NCI-H510A treated with DMSO at 0.1 percent for 48 hours (cell line): ENCODE results near the gene VSTM1.
"Not testable (repeated sequence)": the region's sequence is repeated elsewhere in the genome, so short reads cannot be mapped to it uniquely, and the experiment has no call there.

Source experiments
- DNase-seq: peaks from one replicate; lab custom pipeline; 2025; lab: John Stamatoyannopoulos, UW

Gene VSTM1, protein sequence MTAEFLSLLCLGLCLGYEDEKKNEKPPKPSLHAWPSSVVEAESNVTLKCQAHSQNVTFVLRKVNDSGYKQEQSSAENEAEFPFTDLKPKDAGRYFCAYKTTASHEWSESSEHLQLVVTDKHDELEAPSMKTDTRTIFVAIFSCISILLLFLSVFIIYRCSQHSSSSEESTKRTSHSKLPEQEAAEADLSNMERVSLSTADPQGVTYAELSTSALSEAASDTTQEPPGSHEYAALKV

DNA sequence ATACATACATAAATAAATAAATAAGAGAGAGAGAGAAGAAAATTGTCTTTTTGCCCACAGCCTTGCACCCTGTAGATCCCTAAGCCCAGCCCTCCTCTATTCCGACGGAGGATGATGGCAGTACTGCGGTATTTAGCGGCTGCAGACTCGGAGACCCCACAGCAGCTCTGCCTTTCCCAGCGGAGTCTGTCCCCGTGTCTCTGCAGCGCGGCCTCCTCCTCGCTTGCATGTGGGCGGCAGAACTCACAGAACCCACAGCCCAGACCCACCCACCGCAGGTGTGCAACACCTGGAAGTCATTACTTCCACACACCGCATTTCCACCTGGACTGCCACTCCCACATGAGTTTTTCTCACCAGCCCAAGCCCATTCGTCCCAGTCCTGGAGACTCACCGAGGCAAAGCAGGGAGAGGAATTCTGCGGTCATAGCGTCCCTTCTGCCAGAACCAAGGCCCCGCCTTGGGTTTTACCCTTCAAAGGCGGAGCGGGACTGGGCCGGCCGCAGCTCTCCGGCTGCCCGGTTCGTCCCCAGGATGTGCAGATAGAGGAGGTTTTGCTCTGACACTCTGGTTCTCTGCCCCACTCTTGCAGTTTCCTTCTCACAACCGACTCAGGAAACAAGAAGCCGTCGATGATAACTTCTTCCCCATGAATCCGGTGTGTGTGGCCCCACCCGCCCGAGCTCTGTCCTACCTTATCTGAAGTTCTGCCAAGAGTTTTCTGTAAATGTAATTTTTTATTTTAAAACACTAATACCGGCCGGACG lies at the start of gene VSTM1:
TSS of gene VSTM1 (minus strand) at position 548 of the 767 bp plus-strand sequence. CDS start at position 428, 120 bp downstream.
- DNase-seq: no peak

DNA sequence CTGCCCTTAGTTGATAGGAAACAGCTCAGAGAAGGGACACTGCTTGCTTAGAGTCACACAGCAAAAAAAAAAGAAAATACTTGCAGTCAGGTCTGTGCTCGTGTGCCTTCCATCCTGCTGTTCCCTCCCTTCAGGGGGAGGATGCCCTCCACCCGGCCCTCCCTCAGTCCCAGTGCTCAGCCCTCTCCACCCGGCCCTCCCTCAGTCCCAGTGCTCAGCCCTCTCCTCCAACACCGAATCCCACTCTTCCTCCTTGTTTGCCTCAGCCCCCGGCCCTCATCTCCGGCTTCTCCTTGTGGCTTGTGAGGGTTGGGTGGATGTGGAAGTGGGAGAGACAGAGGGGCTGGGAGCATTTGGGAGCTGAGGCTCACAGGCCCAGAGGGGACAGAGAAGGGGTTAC lies 46.0 kb upstream of the VSTM1 start:
- no peak for DNase-seq

DNA sequence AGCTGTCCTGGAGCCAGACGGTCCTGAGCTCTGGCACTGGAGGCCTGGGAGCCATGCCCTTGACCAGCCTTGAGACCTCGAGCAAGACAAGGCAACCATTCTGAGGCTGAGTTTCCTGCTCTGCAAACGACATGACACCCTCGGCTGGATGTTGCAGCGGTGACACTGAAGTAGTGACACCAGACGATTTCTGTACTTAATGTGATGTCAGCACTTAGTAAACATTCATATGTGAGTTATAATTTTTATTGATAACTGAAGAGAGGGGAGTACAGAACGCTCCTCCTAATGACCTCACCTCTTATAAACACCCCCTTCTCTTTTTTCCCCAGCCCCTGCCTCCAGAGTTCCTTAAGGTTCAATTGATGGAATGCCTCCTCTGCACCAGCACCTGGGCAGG lies 44.8 kb upstream of the VSTM1 start:
- no peak for DNase-seq

DNA sequence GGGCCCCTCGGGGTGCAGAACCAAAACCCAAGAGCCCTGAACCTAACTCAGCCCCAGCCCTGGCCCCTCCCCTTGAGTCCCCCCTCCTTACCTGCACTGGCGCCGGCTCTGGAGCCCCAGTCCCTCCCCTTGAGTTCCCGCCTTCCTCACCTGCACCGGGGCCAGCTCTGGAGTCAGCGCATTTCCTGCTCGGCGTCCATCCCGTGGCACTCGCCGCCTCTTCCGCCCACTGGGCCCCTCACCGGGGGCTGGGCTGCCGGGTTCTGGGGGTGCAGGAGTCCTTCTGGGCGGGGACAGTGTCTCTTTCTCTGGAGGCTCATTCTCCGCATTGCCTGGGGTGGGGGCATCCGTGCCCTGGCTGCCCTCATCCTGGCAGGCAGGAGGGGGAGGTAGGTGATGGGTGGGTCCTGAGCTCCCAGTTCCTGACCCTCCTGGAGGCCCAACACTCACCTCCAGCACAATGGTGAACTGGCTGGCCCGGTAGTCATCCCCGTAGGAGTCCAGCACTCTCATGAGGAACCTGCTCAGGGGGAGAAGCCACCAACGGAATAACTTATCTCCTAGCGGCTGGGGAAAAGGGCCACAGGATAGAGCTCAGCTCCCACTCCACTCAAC lies 44.3 kb upstream of the VSTM1 start:
- DNase-seq: no peak

DNA sequence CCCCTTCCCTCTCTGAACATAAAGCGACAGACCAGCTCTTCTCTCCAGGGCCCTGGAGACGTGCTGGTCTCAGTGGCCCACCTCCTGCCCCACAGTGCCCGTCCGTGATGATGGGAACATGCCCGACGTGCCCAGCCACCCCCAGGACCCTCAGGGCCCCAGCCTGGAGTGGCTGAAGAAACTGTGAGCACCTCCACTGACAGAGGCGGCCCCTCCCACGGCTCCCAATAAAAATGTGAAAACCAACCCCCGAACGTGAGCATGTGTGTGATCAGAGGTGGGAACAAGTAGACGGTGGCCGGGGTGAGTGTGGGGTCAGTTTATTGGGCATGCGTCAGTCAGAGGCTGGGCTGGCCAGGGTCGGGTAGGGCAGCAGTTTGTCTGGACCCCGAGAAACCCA lies 43.0 kb upstream of the VSTM1 start:
- DNase-seq: no peak

DNA sequence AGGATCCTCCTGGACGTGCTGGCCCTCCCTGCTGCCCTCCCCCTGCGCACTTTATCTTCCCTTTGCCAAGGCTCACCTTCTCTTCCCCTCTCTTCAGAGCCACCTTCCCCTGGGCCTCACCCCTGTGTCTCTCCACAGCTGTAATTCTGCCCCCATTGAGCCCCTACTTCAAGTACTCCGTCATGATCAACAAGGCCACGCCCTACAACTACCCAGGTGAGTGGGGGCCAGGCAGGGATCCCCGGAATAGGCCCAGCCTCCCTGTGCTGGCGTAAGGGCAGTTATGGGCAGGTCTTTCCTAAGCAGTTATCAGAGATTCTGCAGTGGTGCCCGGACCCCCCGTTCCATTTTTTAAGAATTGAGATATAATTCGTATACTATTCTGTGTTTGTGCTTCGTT lies 42.1 kb upstream of the VSTM1 start:
- no peak for DNase-seq

DNA sequence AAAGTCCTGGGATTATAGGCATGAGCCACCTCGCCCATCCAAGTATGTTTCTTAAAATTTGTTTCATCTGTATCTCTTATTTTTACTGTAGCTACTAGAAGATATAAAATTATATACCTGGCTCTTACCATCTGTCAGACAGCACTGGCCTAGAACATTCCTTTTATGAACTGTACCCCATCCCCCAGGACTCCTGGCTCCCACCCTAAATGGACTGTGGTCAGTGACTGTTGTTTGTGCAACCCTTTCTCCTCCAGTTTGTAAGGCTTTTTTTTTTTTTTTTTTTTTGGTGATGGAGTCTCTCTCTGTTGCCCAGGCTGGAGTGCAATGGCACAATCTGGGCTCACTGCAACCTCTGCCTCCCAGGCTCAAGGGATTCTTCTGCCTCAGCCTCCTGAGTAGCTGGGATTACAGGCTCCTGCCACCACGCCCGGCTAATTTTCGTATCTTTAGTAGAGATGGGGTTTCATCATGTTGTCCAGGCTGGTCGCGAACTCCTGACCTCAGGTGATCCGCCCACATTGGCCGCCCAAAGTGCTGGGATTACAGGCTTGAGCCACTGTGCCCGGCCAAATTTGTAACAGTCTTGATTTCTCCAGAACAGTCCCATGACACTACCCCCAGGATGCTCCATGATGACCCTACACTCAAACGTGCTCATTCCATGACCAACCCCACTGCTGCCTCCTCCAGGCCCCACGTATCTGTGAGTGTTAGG lies 41.5 kb upstream of the VSTM1 start:
- DNase-seq: no peak

DNA sequence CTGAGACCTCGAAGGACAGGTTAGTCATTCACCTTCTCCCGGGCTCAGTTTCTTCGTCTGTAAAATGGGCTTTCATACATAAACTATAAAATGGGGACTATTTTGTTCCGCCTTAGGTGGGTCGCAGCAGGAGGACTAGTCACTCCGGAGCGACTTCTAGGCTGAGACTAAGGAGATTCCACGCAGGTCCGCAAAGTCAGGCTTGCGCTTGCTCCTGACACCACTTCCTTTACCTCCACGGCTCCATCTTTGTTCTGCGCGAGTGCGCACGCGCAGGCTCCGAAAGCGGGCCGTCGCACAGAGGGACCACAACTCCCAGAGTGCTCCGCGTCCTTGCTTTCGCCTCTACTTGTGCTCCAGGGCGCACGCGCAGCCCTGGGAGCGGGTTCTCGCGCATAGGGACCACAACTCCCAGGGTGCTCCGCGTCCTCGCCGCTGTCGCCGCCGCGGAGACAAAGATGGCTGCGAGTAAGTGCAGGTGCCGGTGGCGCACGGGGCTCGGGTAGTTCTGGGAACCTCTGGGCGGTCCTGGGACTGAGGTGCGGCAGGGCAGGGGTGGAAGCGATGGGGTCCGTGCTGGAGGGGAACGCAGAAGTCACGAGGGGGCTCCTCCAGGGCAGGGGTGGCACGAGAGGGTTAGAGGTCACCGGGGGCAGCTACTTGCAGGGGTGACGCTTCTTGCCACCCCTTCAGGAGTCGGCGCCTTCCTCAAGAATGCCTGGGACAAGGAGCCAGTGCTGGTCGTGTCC lies 38.9 kb upstream of the VSTM1 start, which contains the start of gene NDUFA3:
TSS of gene NDUFA3 (plus strand) at position 435 of the 749 bp plus-strand sequence. CDS start at position 459, 24 bp downstream.
- peak; percentile 95 for DNase-seq

DNA sequence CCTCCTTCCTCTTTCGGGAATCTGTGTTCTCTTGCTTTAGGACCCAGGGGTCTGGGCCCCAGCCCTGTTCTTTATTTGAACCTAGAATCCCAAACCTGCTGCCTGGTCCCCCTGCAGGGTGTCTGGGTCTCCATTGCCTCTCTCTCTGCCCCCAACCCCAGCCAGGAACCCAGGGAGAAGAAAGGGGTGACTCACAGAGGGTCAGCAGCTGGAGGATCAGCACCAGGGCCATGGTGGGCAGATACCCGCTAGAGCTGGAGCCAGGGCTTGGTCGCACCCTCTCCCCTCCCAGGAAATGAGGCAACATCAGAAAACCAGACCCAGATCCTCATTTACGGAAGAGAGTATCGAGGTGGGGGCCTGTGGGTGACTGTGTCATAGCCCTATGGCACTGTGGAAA lies 36.9 kb upstream of the VSTM1 start, which contains the start of gene OSCAR:
TSS of gene OSCAR (minus strand) at position 243 of the 400 bp plus-strand sequence. CDS start at position 232, 11 bp downstream.
- no peak for DNase-seq

DNA sequence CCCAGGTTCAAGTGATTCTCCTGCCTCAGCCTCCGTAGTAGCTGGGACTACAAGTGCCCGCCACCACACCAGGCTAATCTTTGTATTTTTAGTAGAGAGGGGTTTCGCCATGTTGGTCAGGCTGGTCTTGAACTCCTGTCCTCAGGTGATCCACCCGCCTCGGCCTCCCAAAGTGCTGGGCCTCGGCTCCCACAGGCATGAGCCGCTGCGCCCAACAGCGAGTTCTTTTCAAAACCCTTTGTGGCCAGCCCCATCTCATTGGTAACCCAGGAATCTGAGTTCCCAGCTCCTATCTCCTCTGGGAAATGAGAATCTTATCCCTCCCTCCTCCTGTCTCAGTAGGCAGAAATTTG lies 36.2 kb upstream of the VSTM1 start:
- not testable (repeated sequence) for DNase-seq

DNA sequence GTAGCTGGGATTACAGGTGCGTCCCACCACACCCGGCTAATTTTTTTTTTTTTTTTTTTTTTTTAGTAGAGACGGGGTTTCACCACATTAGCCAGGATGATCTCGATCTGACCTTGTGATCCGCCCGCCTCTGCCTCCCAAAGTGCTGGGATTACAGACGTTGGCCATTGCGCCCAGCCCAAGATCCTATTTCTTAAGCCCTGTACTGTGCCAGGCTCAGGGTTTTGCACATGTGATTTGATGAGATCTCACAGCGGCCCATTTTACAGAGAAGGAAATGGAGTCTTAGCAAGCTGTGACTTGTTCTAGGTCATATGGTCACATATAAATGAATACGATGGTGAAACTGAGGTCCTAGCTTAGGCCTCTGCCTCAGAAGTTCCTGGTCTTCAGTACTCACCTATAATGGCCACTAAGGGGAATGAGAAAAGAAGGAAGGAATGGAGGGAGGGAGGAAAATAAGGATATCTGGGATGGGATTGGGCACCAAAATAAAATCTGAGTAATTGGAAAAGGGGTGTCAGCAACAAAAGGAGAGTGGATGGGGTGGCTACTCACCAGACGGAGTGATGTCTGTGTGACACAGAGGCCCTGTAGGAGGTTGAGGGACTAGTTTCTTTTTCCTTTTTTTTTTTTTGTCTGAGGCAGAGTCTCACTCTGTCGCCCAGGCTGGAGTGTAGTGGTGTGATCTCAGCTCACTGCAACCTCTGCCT lies 35.6 kb upstream of the VSTM1 start:
- DNase-seq: no peak

DNA sequence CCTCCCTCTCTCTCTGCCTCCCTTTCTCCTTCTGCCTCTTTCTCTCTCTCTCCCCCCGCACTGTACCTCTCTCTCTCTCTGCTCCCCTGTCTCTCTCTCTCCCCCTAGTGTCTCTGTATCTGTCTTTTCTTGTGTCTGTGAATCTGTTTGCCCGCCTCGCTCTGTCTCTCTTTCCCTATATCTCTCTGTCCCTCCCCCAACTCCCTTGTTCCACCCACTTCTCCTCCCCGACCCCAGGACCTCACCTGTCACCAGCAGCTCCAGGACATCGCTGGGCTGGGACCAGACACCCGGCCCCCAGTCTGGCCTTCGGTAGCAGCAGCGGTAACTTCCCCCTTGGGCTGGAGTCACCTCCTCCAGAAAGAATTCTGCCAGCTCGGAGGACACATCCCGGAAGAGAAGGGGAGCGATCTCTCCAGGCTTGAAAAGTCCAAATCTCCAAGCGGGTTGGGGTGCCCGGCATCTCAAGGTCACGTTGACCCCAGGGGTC lies 33.0 kb upstream of the VSTM1 start:
- no peak for DNase-seq

DNA sequence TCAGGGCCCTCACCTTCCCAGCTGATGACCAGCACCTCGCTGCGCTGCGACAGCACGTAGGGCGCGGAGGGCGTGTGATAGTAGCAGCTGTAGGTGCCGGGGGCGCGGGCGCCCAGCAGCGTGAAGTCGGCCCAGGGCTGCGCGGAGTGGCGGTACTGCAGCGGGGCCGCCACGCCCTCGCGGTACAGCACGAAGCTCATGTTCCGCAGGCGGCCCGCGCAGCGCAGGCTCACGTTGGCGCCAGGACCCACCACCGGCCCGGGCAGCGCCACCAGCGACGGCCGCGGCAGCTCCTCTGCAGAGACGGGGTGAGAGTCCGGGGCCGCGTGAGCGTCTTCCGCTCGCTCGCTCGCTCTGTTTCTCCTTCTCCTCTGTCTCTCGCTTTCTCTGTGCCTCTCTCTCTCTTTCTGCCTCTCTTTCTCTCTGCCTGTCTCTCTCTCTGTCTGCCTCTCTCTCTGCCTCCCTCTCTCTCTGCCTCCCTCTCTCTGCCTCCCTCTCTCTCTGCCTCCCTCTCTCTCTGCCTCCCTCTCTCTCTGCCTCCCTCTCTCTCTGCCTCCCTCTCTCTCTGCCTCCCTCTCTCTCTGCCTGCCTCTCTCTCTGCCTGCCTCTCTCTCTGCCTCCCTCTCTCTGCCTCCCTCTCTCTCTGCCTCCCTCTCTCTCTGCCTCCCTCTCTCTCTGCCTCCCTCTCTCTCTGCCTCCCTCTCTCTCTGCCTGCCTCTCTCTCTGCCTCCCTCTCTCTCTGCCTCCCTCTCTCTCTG lies 32.3 kb upstream of the VSTM1 start:
- not testable (repeated sequence) for DNase-seq

DNA sequence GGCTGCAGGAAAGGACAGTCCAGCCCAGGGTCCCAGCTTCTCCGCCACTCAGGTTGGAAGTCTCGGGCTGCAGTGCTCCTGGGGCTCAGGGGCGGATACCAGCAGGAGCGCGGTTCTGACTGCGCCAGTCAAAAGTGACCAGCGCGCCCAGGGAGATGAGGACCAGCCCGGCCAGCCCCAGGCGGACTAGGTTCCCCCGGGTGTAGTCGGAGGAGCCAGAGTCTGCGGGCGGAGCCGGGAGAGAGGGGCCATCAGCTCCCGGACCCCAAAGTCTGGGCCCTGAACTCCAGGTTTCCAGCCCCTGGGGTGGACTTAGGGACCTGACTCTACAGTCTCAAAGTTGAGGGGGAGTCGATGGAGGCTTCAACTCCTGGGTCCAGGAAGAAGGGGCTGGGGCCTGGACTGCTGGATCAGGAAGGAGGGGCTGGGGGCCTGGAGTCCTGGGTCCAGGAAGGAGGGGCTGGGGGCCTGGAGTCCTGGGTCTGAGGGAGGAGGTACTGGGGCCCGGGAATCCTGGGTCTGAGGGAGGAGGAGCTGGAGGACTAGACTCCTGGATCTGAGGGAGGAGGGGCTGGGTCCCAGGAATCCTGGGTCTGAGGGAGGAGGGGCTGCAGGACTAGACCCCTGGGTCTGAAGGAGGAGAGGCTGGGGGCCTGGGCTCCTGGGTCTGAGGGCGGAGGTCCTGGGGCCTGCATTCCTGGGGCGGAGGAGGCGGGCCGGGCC lies 31.6 kb upstream of the VSTM1 start:
- no peak for DNase-seq

DNA sequence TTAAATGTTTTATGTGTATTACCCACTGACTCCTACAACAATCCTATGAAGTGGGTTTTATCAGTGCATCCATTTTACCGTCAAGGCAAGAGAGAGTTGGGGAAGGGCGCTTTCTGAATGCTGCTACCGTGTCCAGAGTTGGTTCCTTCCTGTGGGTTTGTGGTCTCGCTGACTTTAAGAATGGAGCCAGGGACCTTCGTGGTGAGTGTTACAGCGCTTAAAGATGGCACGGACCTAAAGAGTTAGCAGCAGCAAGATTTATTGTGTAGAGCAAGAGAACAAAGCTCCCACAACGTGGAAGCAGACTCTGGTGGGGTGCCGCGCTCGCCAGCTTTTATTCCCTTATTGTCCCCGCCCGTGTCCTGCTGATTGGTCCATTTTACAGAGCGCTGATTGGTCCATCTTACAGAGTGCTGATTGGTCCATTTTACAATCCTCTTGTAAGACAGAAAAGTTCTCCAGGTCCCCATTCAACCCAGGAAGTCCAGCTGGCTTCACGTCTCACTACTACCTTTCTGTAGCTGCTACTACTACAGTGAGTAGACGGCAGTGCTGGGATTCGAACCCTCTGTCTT lies 30.8 kb upstream of the VSTM1 start:
- no peak for DNase-seq

DNA sequence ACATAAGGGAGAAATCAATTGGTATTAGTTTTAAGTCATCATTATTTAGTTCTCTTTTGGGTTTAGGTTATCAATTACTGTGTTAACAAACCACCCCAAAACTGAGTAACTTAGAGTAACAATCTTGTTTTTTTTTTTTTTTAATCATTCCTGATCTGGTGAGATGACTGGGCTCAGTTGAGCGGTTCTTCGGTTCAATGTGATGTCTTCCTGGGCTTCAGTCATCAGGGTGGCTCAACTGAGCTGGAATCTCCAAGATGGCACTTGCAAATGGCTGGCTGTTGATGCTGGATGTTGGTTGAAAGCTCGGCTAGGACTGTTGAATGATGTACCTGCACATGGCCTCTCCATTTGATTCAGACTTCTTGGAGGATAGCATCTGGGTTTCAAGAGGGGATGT lies 20.7 kb upstream of the VSTM1 start:
- DNase-seq: no peak

DNA sequence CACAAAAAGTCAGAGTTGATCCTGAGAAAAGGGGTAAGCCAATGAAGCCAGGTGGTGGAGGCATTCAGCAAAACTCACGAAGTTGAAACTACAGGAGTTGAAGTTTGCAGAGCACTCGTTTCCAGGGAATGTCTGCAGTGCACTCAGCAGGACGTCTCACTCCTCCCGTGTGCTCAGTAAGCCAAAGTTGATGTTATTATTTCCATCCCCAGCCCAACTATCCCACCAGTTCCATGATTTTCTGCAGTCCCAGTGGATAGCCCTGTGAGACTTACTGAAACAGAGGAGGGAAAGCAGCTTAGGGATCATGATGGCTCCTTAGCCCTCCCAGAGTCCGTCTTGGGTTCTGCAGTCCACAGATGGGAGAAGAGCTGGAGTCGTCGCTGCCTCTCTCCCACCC lies 17.3 kb upstream of the VSTM1 start, which contains the start of gene TARM1:
TSS of gene TARM1 (minus strand) at position 334 of the 400 bp plus-strand sequence. CDS start at position 309, 25 bp downstream.
- DNase-seq: no peak

DNA sequence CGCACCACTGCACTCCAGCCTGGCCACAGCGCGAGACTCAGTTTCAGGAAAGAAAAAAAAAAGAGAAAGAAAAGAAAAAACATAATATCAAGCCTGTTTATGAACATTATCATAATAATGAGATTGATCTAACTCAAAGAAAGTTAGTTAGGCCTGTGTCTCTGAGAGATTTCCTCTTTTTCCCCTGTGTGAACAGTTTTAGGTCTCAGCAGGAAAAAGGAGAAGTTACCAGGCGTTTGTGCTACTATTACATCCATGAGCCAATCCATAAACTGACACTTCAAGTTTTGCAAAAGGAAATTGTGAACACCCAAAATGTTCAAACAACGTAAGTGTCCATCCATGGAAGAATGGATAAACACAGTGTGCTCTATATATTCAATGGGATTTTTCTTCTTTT lies 13.6 kb upstream of the VSTM1 start:
- no peak for DNase-seq

DNA sequence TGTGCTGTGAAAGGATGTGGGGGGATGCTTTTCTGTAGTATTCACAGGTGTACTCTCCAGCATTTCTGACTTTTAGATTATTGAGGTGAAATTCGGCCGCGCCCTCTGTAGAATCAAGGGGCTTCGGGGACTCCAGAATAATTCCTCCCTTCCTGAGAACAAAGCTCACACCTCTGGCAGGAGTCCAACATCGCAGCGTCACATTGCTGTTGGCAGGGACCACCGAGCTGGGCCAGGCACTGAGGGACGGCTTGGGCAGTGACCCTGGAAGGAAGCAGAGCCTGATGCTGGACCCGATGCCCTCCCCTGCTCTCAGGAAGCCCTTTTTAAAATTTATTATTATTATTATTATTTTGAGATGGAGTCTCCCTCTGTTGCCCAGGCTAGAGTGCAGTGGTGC lies 11.2 kb upstream of the VSTM1 start:
- no peak for DNase-seq
